OCI-LY7 (cell line): ENCODE results near the gene ACAN. TPM values are rescaled to one million over a fixed set of nuclear protein-coding genes. Genes with fewer than 3 reads are reported as not detected.

Experiments
- BruUV-seq: library from RNA; stranded (reverse); fragments of 400-500 nt; replicated peaks from 2 replicates; lab custom pipeline; 2021; lab: Mats Ljungman, UMichigan
- CTCF ChIA-PET: fragments of 300-600 bp; sonication (Branson Sonifier 250); formaldehyde crosslinking; loops from one replicate; lab custom pipeline; 2022; ENCODE audit warnings: antibody characterized with exemption; ENCODE audit not compliant: unreplicated experiment; lab: Charles Lee
- POLR2A ChIA-PET: fragments of 300-600 bp; sonication (Branson Sonifier 250); formaldehyde crosslinking; loops from one replicate; lab custom pipeline; 2022; ENCODE audit warnings: antibody characterized with exemption; lab: Charles Lee
- DNase-seq: peaks from one replicate; pipeline ENCODE4 v3.0.0-alpha.2; 2015; ENCODE audit warnings: low spot score
- H2AFZ ChIP-seq: fragments of 200-600 bp; sonication (generic), shearing (Covaris generic); 2 replicates; pipeline ENCODE4 v1.6.1; 2014; ENCODE audit warnings: mild to moderate bottlenecking, antibody characterized with exemption, low read length, moderate library complexity
- H3K27ac ChIP-seq: fragments of 200-600 bp; sonication (generic); 2 replicates; pipeline ENCODE4 v1.5.1; 2014; ENCODE audit warnings: mixed run types, low read depth, mild to moderate bottlenecking, moderate library complexity, low read length, inconsistent platforms; ENCODE audit not compliant: poor library complexity, severe bottlenecking
- H3K36me3 ChIP-seq: fragments of 200-600 bp; sonication (generic); 2 replicates; pipeline ENCODE4 v1.6.1; 2014; ENCODE audit warnings: mild to moderate bottlenecking, antibody characterized with exemption, low read length, moderate library complexity, mixed read lengths; ENCODE audit not compliant: insufficient read depth
- H3K4me1 ChIP-seq: fragments of 200-600 bp; sonication (generic); 2 replicates; pipeline ENCODE4 v1.5.1; 2014; ENCODE audit warnings: mild to moderate bottlenecking, low read length; ENCODE audit not compliant: insufficient read depth, poor library complexity, severe bottlenecking
- H3K4me2 ChIP-seq: fragments of 200-600 bp; sonication (generic); 2 replicates; pipeline ENCODE4 v1.6.1; 2014; ENCODE audit warnings: mild to moderate bottlenecking, low read length
- H3K4me3 ChIP-seq: fragments of 200-600 bp; sonication (generic); 2 replicates; pipeline ENCODE4 v1.5.1; 2014; ENCODE audit warnings: mild to moderate bottlenecking, low read depth, low read length; ENCODE audit not compliant: poor library complexity, severe bottlenecking
- H3K79me2 ChIP-seq: fragments of 200-600 bp; sonication (generic); 2 replicates; pipeline ENCODE4 v1.6.1; 2016; ENCODE audit warnings: low read depth, mild to moderate bottlenecking, low read length, moderate library complexity, mixed read lengths; ENCODE audit not compliant: insufficient read depth
- H3K9me2 ChIP-seq: fragments of 200-600 bp; sonication (generic); 2 replicates; pipeline ENCODE4 v1.6.1; 2016; ENCODE audit warnings: mild to moderate bottlenecking, low read length, mixed read lengths; ENCODE audit not compliant: insufficient read depth
- H3K9me3 ChIP-seq: fragments of 200-600 bp; sonication (generic); 2 replicates; pipeline ENCODE4 v1.6.1; 2014; ENCODE audit warnings: mild to moderate bottlenecking, mixed run types, low read length, mixed read lengths
- H4K20me1 ChIP-seq: fragments of 200-600 bp; sonication (generic); 2 replicates; pipeline ENCODE4 v1.6.1; 2014; ENCODE audit warnings: mild to moderate bottlenecking, antibody characterized with exemption, low read length, moderate library complexity, mixed read lengths; ENCODE audit not compliant: insufficient read depth
- EZH2phosphoT487 ChIP-seq: fragments of 200-600 bp; sonication (generic); IDR thresholded peaks from 2 replicates; pipeline ENCODE4 v1.6.1; 2018; ENCODE audit warnings: low read depth, borderline replicate concordance, mild to moderate bottlenecking, mixed run types, antibody characterized with exemption, low read length, moderate library complexity, mixed read lengths
- intact Hi-C: fragments of 100-400 bp; cut with micrococcal nuclease; formaldehyde crosslinking; loops from one replicate; pipeline ENCODE4 v1.10.0; 2022; ENCODE audit not compliant: unreplicated experiment
- total RNA-seq, 2 experiments: library from RNA; depleted of rRNA in 1 of 2; stranded (reverse); fragments of >200 nt in 1 of 2; shearing (Covaris generic) in 1 of 2; gene quantifications; 2 replicates each; pipeline ENCODE4 v1.2.3, GENCODE V29; 2014 to 2022
- TF ChIP-seq, protein P1 (sequence below): fragments of 200-600 bp; sonication (generic); conservative IDR thresholded peaks from 2 replicates; pipeline ENCODE4 v1.5.1; 2014; ENCODE audit warnings: mild to moderate bottlenecking, antibody characterized with exemption, low read length, moderate library complexity, mixed read lengths

ACAN gene
- total RNA-seq, 2 experiments from 2014 or later: not detected

- Histone ChIP-seq H3K4me1 (no peaks in the 10 kb centered on the region), H3K4me3 (no peak overlapping the region), H2AFZ (no peak overlapping the region), H3K9me3 (no peaks in the 10 kb centered on the region), H4K20me1 (no peaks in the 10 kb centered on the region), H3K79me2 (no peaks in the 10 kb centered on the region), H3K27ac (no peak overlapping the region), H3K4me2 (no peak overlapping the region), H3K36me3 (no peaks in the 10 kb centered on the region), H3K9me2 (no peaks in the 10 kb centered on the region)
- intact Hi-C loops: no loop called here
- POLR2A ChIA-PET: no interaction called here
- DNase-seq: no peak
- BruUV-seq: no TSS peak
- TF ChIP-seq, protein P1, sequence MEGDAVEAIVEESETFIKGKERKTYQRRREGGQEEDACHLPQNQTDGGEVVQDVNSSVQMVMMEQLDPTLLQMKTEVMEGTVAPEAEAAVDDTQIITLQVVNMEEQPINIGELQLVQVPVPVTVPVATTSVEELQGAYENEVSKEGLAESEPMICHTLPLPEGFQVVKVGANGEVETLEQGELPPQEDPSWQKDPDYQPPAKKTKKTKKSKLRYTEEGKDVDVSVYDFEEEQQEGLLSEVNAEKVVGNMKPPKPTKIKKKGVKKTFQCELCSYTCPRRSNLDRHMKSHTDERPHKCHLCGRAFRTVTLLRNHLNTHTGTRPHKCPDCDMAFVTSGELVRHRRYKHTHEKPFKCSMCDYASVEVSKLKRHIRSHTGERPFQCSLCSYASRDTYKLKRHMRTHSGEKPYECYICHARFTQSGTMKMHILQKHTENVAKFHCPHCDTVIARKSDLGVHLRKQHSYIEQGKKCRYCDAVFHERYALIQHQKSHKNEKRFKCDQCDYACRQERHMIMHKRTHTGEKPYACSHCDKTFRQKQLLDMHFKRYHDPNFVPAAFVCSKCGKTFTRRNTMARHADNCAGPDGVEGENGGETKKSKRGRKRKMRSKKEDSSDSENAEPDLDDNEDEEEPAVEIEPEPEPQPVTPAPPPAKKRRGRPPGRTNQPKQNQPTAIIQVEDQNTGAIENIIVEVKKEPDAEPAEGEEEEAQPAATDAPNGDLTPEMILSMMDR: no peak
- no peak for TF ChIP-seq EZH2phosphoT487
- CTCF ChIA-PET: no interaction called here
These were observed 11.2 kb downstream of the ACAN start for GRCh38 chr15:88814393-88814792.

DNA sequence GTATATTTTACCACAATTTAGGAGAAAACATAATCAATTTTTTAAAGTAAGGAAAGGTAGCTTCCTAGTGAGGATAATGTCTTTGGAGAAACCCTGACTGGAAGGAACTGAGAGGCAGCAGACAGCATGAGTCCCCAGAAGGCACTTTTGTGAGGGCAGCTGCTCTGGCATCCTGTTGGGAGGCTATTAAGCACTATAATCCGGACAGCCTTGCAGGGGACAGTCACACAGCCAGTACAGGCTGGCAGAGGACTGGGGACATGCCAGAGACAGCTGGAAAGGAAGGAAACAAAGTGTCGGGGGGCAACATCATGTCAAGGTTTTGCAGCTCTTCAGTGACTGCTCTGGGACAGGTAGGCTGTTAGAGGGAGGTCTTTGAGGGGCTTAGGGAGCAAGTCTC is 15.7 kb downstream of the ACAN start:
- POLR2A ChIA-PET: interaction anchor here (0.6 kb wide), 1 partner anchor 140 kb away, joined by 3 read pairs; no protein-coding TSS in a partner anchor
- Histone ChIP-seq H3K4me3 (no peak overlapping the region), H3K27ac (no peak overlapping the region), H3K36me3 (no peaks in the 10 kb centered on the region), H3K9me2 (no peaks in the 10 kb centered on the region), H2AFZ (no peak overlapping the region), H4K20me1 (no peaks in the 10 kb centered on the region), H3K9me3 (no peaks in the 10 kb centered on the region), H3K4me1 (no peaks in the 10 kb centered on the region), H3K4me2 (no peak overlapping the region), H3K79me2 (no peaks in the 10 kb centered on the region)
- no peak for DNase-seq
- CTCF ChIA-PET: no interaction called here
- BruUV-seq: no TSS peak
- intact Hi-C loops: no loop called here
- TF ChIP-seq, protein P1: no peak
- TF ChIP-seq EZH2phosphoT487: no peak

DNA sequence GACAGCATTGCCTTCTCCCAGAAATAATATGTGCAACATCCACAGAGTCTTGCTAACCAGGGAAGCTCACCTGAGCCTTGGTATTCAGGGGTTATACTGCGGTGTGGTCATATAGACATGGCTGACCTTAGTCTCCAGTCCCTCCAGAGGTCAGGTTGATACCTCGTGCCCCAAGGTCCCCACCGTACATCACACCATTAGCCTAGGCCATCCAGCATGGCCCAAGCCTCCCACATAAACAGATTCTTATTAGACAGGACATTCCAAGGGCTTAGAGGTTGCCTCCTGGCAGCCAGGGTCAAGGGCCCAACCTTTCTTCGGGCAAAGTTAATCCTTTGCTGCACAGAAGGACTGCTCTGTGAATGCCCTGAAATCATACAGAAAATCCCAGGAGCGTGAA is 18.8 kb downstream of the ACAN start:
- Histone ChIP-seq H3K9me3 (no peaks in the 10 kb centered on the region), H3K4me3 (no peak overlapping the region), H3K27ac (no peak overlapping the region), H2AFZ (no peak overlapping the region), H3K4me1 (no peaks in the 10 kb centered on the region), H3K9me2 (no peaks in the 10 kb centered on the region), H4K20me1 (no peaks in the 10 kb centered on the region), H3K79me2 (no peaks in the 10 kb centered on the region), H3K4me2 (no peak overlapping the region), H3K36me3 (no peaks in the 10 kb centered on the region)
- no peak for DNase-seq
- ChIA-PET CTCF (no interaction called here), POLR2A (no interaction called here)
- intact Hi-C loops: no loop called here
- TF ChIP-seq EZH2phosphoT487: no peak
- TF ChIP-seq, protein P1: no peak
- BruUV-seq: no TSS peak
